WTC11 (cell line): ENCODE data around the gene HBA2. TPM values are rescaled to one million over a fixed set of nuclear protein-coding genes. Genes with fewer than 3 reads are reported as not detected.

ENCODE experiments used
- GABPB1 ChIP-seq: sonication (generic); formaldehyde crosslinking; IDR thresholded peaks from 2 replicates; pipeline ENCODE4 v1.8.1; 2023; ENCODE audit warnings: mild to moderate bottlenecking, missing genetic modification reagents
- JUN ChIP-seq: sonication (generic); formaldehyde crosslinking; IDR thresholded peaks from 2 replicates; pipeline ENCODE4 v1.8.0; 2023; ENCODE audit warnings: mild to moderate bottlenecking, missing genetic modification reagents
- MLX ChIP-seq: sonication (generic); formaldehyde crosslinking; IDR thresholded peaks from 2 replicates; pipeline ENCODE4 v1.8.1; 2023; ENCODE audit warnings: mild to moderate bottlenecking, missing genetic modification reagents, moderate library complexity
- MXD4 ChIP-seq: fragments of 250-450 bp; sonication (Bioruptor Pico); IDR thresholded peaks from 2 replicates; pipeline ENCODE4 v1.8.0; 2021; ENCODE audit warnings: mild to moderate bottlenecking, moderate library complexity, borderline replicate concordance
- MYBL2 ChIP-seq: sonication (generic); formaldehyde crosslinking; IDR thresholded peaks from 2 replicates; pipeline ENCODE4 v1.8.1; 2023; ENCODE audit warnings: mild to moderate bottlenecking, moderate library complexity, missing genetic modification reagents
- NFE2L1 ChIP-seq: sonication (generic); formaldehyde crosslinking; IDR thresholded peaks from 2 replicates; pipeline ENCODE4 v1.8.1; 2023; ENCODE audit warnings: missing genetic modification reagents
- NR1H2 ChIP-seq: sonication (generic); formaldehyde crosslinking; IDR thresholded peaks from 2 replicates; pipeline ENCODE4 v1.9.0; 2021; ENCODE audit warnings: mild to moderate bottlenecking, moderate library complexity, missing genetic modification reagents
- NR2C2 ChIP-seq: sonication (generic); formaldehyde crosslinking; IDR thresholded peaks from 2 replicates; pipeline ENCODE4 v1.8.0; 2022; ENCODE audit warnings: mild to moderate bottlenecking, missing genetic modification reagents
- OVOL2 ChIP-seq: fragments of 250-450 bp; sonication (Bioruptor Pico); IDR thresholded peaks from 2 replicates; pipeline ENCODE4 v1.9.0; 2021; ENCODE audit warnings: mild to moderate bottlenecking, borderline replicate concordance
- SP1 ChIP-seq: sonication (generic); formaldehyde crosslinking; conservative IDR thresholded peaks from 2 replicates; pipeline ENCODE4 v1.8.1; 2022; ENCODE audit warnings: missing genetic modification reagents
- USF2 ChIP-seq: sonication (generic); formaldehyde crosslinking; IDR thresholded peaks from 2 replicates; pipeline ENCODE4 v1.8.1; 2023; ENCODE audit warnings: mild to moderate bottlenecking, missing genetic modification reagents, moderate library complexity
- ZNF263 ChIP-seq: sonication (generic); formaldehyde crosslinking; IDR thresholded peaks from 2 replicates; pipeline ENCODE4 v1.8.1; 2022; ENCODE audit warnings: low read depth, mild to moderate bottlenecking, moderate library complexity, missing genetic modification reagents
- ZNF281 ChIP-seq: sonication (generic); formaldehyde crosslinking; IDR thresholded peaks from 2 replicates; pipeline ENCODE4 v1.8.0; 2023; ENCODE audit warnings: mild to moderate bottlenecking, missing genetic modification reagents
- total RNA-seq: library from RNA; stranded (reverse); gene quantifications from 3 replicates; pipeline ENCODE4 v1.2.3, GENCODE V29; 2021
- TF ChIP-seq, protein P1 (sequence below): fragments of 250-450 bp; sonication (Bioruptor Pico); IDR thresholded peaks from 2 replicates; pipeline ENCODE4 v1.9.0; 2021; ENCODE audit warnings: mild to moderate bottlenecking, borderline replicate concordance
- TF ChIP-seq, protein P2 (sequence below): sonication (generic); formaldehyde crosslinking; IDR thresholded peaks from 2 replicates; pipeline ENCODE4 v1.8.0; 2022; ENCODE audit warnings: missing genetic modification reagents
- TF ChIP-seq, protein P3 (sequence below): fragments of 200-600 bp; IDR thresholded peaks from 2 replicates; pipeline ENCODE4 v1.8.0; 2022; ENCODE audit warnings: antibody characterized with exemption
- TF ChIP-seq, protein P4 (sequence below): sonication (generic); formaldehyde crosslinking; IDR thresholded peaks from 2 replicates; pipeline ENCODE4 v1.8.1; 2022; ENCODE audit warnings: low read depth, missing genetic modification reagents, borderline replicate concordance
- TF ChIP-seq, protein P5 (sequence below): sonication (generic); formaldehyde crosslinking; IDR thresholded peaks from 2 replicates; pipeline ENCODE4 v1.8.1; 2023; ENCODE audit warnings: mild to moderate bottlenecking, moderate library complexity, missing genetic modification reagents

The HBA2 gene
- total RNA-seq, 1 experiment from 2014 or later: 2.4 TPM

GRCh38 chr16:180681-181564, 8.2 kb downstream of the HBA2 start (continued):
- TF ChIP-seq ZNF263 (CRISPR knock-in tag) (peak; percentile 48; the same call in 1 of the 2 replicates), MLX (CRISPR knock-in tag) (no peak), GABPB1 (CRISPR knock-in tag) (peak; percentile 89), NR1H2 (CRISPR knock-in tag) (peak; percentile 63; the same call in 1 of the 2 replicates), MXD4 (no peak), MYBL2 (CRISPR knock-in tag) (peak; percentile 97), USF2 (CRISPR knock-in tag) (peak; percentile 29), ZNF281 (peak; percentile 90; the same call in 1 of the 2 replicates), SP1 (CRISPR knock-in tag) (peak; percentile 95), NFE2L1 (peak; percentile 96), OVOL2 (CRISPR knock-in tag) (no peak), NR2C2 (CRISPR knock-in tag) (peak; percentile 77), JUN (CRISPR knock-in tag) (peak; percentile 92)
- TF ChIP-seq, protein P1, sequence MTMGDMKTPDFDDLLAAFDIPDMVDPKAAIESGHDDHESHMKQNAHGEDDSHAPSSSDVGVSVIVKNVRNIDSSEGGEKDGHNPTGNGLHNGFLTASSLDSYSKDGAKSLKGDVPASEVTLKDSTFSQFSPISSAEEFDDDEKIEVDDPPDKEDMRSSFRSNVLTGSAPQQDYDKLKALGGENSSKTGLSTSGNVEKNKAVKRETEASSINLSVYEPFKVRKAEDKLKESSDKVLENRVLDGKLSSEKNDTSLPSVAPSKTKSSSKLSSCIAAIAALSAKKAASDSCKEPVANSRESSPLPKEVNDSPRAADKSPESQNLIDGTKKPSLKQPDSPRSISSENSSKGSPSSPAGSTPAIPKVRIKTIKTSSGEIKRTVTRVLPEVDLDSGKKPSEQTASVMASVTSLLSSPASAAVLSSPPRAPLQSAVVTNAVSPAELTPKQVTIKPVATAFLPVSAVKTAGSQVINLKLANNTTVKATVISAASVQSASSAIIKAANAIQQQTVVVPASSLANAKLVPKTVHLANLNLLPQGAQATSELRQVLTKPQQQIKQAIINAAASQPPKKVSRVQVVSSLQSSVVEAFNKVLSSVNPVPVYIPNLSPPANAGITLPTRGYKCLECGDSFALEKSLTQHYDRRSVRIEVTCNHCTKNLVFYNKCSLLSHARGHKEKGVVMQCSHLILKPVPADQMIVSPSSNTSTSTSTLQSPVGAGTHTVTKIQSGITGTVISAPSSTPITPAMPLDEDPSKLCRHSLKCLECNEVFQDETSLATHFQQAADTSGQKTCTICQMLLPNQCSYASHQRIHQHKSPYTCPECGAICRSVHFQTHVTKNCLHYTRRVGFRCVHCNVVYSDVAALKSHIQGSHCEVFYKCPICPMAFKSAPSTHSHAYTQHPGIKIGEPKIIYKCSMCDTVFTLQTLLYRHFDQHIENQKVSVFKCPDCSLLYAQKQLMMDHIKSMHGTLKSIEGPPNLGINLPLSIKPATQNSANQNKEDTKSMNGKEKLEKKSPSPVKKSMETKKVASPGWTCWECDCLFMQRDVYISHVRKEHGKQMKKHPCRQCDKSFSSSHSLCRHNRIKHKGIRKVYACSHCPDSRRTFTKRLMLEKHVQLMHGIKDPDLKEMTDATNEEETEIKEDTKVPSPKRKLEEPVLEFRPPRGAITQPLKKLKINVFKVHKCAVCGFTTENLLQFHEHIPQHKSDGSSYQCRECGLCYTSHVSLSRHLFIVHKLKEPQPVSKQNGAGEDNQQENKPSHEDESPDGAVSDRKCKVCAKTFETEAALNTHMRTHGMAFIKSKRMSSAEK: no peak
- TF ChIP-seq, protein P2, sequence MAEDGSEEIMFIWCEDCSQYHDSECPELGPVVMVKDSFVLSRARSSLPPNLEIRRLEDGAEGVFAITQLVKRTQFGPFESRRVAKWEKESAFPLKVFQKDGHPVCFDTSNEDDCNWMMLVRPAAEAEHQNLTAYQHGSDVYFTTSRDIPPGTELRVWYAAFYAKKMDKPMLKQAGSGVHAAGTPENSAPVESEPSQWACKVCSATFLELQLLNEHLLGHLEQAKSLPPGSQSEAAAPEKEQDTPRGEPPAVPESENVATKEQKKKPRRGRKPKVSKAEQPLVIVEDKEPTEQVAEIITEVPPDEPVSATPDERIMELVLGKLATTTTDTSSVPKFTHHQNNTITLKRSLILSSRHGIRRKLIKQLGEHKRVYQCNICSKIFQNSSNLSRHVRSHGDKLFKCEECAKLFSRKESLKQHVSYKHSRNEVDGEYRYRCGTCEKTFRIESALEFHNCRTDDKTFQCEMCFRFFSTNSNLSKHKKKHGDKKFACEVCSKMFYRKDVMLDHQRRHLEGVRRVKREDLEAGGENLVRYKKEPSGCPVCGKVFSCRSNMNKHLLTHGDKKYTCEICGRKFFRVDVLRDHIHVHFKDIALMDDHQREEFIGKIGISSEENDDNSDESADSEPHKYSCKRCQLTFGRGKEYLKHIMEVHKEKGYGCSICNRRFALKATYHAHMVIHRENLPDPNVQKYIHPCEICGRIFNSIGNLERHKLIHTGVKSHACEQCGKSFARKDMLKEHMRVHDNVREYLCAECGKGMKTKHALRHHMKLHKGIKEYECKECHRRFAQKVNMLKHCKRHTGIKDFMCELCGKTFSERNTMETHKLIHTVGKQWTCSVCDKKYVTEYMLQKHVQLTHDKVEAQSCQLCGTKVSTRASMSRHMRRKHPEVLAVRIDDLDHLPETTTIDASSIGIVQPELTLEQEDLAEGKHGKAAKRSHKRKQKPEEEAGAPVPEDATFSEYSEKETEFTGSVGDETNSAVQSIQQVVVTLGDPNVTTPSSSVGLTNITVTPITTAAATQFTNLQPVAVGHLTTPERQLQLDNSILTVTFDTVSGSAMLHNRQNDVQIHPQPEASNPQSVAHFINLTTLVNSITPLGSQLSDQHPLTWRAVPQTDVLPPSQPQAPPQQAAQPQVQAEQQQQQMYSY (CRISPR knock-in tag): peak; percentile 75
- TF ChIP-seq, protein P3, sequence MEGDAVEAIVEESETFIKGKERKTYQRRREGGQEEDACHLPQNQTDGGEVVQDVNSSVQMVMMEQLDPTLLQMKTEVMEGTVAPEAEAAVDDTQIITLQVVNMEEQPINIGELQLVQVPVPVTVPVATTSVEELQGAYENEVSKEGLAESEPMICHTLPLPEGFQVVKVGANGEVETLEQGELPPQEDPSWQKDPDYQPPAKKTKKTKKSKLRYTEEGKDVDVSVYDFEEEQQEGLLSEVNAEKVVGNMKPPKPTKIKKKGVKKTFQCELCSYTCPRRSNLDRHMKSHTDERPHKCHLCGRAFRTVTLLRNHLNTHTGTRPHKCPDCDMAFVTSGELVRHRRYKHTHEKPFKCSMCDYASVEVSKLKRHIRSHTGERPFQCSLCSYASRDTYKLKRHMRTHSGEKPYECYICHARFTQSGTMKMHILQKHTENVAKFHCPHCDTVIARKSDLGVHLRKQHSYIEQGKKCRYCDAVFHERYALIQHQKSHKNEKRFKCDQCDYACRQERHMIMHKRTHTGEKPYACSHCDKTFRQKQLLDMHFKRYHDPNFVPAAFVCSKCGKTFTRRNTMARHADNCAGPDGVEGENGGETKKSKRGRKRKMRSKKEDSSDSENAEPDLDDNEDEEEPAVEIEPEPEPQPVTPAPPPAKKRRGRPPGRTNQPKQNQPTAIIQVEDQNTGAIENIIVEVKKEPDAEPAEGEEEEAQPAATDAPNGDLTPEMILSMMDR: no peak
- TF ChIP-seq, protein P4, sequence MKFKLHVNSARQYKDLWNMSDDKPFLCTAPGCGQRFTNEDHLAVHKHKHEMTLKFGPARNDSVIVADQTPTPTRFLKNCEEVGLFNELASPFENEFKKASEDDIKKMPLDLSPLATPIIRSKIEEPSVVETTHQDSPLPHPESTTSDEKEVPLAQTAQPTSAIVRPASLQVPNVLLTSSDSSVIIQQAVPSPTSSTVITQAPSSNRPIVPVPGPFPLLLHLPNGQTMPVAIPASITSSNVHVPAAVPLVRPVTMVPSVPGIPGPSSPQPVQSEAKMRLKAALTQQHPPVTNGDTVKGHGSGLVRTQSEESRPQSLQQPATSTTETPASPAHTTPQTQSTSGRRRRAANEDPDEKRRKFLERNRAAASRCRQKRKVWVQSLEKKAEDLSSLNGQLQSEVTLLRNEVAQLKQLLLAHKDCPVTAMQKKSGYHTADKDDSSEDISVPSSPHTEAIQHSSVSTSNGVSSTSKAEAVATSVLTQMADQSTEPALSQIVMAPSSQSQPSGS (CRISPR knock-in tag): peak; percentile 94
- TF ChIP-seq, protein P5, sequence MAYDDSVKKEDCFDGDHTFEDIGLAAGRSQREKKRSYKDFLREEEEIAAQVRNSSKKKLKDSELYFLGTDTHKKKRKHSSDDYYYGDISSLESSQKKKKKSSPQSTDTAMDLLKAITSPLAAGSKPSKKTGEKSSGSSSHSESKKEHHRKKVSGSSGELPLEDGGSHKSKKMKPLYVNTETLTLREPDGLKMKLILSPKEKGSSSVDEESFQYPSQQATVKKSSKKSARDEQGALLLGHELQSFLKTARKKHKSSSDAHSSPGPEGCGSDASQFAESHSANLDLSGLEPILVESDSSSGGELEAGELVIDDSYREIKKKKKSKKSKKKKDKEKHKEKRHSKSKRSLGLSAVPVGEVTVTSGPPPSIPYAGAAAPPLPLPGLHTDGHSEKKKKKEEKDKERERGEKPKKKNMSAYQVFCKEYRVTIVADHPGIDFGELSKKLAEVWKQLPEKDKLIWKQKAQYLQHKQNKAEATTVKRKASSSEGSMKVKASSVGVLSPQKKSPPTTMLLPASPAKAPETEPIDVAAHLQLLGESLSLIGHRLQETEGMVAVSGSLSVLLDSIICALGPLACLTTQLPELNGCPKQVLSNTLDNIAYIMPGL (CRISPR knock-in tag): peak; percentile 98
